ENCODE measurements around the gene PPP6R3. TPM values are rescaled to one million over a fixed set of nuclear protein-coding genes. Genes with fewer than 3 reads are reported as not detected.

Gene PPP6R3
- total RNA-seq, 1 experiment from 2014 or later, result 153 TPM

DNA sequence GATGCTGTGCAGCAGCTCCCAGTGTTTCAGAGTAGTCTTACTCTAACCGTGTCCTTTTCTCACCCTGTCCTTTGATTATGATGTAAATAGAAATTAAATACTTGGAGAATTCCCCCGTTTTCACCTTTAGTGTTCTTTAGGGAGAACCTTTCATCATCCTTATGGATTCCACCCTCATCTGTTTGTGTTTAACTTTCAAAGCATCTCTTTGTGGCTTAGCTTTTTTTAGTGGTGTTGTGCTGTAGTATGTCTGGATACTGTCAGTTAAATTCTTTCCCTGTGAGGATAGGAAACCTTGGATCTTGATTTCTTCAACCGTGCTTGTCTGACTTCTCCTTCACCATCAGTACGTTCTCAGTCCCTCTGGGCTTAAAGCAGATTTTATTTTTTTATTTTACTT, 48.5 kb downstream of the PPP6R3 start:
- CTCF ChIA-PET, result no interaction called here
- POLR2A ChIA-PET (ENCODE audit: low non-redundant PET), result interaction anchor here (0.6 kb wide), 1 partner anchor 53 kb away, joined by 3 read pairs; no protein-coding TSS in a partner anchor
- Histone ChIP-seq H3K9me3 (ENCODE audit: low read depth, low read length, poor library complexity, severe bottlenecking) (no peaks in the 10 kb centered on the region), H3K27me3 (replicated peaks; ENCODE audit: insufficient read depth, low read depth, low read length, poor library complexity) (no peaks in the 10 kb centered on the region), H3K36me3 (ENCODE audit: insufficient read depth, low read length, poor library complexity, severe bottlenecking) (no peaks in the 10 kb centered on the region), H3K4me1 (ENCODE audit: insufficient read depth, low read length, poor library complexity, severe bottlenecking) (peaks cover 15% of the 10 kb centered on the region), H3K27ac (ENCODE audit: low read depth, low read length, poor library complexity, severe bottlenecking) (no peak overlapping the region), H3K4me3 (ENCODE audit: low read depth, low read length, poor library complexity, severe bottlenecking) (no peak overlapping the region)
- intact Hi-C loops (cut with micrococcal nuclease; ENCODE audit: unreplicated experiment), result no loop called here
- no peak for DNase-seq (ENCODE audit: low spot score)
- no TSS peak for BruUV-seq (replicated peaks)
- TF ChIP-seq, protein P1, sequence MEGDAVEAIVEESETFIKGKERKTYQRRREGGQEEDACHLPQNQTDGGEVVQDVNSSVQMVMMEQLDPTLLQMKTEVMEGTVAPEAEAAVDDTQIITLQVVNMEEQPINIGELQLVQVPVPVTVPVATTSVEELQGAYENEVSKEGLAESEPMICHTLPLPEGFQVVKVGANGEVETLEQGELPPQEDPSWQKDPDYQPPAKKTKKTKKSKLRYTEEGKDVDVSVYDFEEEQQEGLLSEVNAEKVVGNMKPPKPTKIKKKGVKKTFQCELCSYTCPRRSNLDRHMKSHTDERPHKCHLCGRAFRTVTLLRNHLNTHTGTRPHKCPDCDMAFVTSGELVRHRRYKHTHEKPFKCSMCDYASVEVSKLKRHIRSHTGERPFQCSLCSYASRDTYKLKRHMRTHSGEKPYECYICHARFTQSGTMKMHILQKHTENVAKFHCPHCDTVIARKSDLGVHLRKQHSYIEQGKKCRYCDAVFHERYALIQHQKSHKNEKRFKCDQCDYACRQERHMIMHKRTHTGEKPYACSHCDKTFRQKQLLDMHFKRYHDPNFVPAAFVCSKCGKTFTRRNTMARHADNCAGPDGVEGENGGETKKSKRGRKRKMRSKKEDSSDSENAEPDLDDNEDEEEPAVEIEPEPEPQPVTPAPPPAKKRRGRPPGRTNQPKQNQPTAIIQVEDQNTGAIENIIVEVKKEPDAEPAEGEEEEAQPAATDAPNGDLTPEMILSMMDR (conservative IDR thresholded peaks at IDR 0.05; ENCODE audit: low read depth, low read length), result no peak
- TF ChIP-seq EZH2 (IDR thresholded peaks at IDR 0.05; ENCODE audit: borderline replicate concordance, low read depth, low read length, poor library complexity, severe bottlenecking), result no peak

DNA sequence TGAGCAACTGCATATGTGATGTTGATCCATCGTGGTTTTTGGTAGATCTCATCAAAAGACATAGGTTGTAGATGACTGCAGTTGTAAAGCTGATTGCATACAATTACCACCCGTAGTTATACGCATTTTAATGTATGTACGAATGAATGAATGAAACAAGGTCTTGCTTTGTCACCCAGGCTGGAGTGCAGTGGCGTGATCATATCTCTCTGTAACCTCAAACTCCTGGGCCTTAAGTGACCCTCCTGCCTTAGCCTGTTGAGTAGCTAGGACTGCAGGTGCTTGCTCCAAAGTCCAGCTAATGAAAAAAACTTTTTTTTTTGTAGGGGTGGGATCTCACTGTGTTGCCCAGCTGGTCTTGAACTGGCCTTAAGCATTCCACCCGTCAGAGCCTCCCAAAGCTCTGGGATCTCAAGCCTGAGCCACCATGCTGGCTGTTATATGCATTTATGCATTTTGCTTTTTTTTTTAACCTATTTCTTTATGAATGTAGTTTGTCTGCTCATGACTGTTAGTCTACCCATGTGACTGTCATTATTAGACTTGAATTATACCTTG, 53.5 kb downstream of the PPP6R3 start:
- peaks cover 12% of the 10 kb centered on the region for H3K36me3 ChIP-seq (ENCODE audit: insufficient read depth, low read length, poor library complexity, severe bottlenecking)
- H3K4me1 ChIP-seq (ENCODE audit: insufficient read depth, low read length, poor library complexity, severe bottlenecking), result no peaks in the 10 kb centered on the region
- ChIA-PET POLR2A (ENCODE audit: low non-redundant PET) (no interaction called here), CTCF (no interaction called here)
- no peak overlapping the region for H3K27ac ChIP-seq (ENCODE audit: low read depth, low read length, poor library complexity, severe bottlenecking)
- H3K27me3 ChIP-seq (replicated peaks; ENCODE audit: insufficient read depth, low read depth, low read length, poor library complexity), result no peaks in the 10 kb centered on the region
- TF ChIP-seq, protein P1 (conservative IDR thresholded peaks at IDR 0.05; ENCODE audit: low read depth, low read length), result no peak
- no peak for TF ChIP-seq EZH2 (IDR thresholded peaks at IDR 0.05; ENCODE audit: borderline replicate concordance, low read depth, low read length, poor library complexity, severe bottlenecking)
- no TSS peak for BruUV-seq (replicated peaks)
- DNase-seq (ENCODE audit: low spot score), result no peak
- intact Hi-C loops (cut with micrococcal nuclease; ENCODE audit: unreplicated experiment), result no loop called here
- no peak overlapping the region for H3K4me3 ChIP-seq (ENCODE audit: low read depth, low read length, poor library complexity, severe bottlenecking)
- no peaks in the 10 kb centered on the region for H3K9me3 ChIP-seq (ENCODE audit: low read depth, low read length, poor library complexity, severe bottlenecking)

DNA sequence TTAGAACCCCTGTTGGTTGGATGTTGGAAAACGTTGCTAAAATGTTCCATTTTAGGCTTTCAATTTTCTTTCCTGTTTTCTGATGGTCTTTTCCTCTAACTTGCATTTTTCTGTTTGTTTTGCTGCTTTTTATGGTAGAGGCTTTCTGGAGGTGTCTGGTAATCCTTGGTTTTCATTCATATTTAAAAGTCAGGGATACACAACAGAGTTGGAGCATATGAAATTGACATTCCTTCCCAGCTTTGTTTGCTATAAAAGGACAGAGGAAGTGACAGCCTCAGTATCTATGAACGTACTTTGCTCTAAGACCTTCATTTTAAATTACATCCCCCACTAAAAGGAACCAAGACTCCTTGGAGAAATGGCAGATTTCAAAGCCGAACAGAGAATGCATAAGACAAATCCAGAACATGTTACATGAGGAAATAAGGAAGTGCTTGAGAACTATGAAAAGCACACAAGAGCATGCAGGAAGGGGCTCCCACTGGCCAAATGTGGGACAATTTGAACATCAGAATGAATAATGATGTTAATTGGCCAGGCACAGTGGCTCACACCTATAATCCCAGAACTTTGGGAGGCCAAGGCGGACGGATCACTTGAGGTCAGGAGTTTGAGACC, 56.7 kb downstream of the PPP6R3 start:
- H3K4me1 ChIP-seq (ENCODE audit: insufficient read depth, low read length, poor library complexity, severe bottlenecking), result no peaks in the 10 kb centered on the region
- CTCF ChIA-PET, result interaction anchor here (0.6 kb wide), 1 partner anchor 66 kb away, joined by 3 read pairs; no protein-coding TSS in a partner anchor
- POLR2A ChIA-PET (ENCODE audit: low non-redundant PET), result no interaction called here

More for the DNA sequence above, 56.7 kb downstream of the PPP6R3 start:
- no peak overlapping the region for H3K27ac ChIP-seq (ENCODE audit: low read depth, low read length, poor library complexity, severe bottlenecking)
- H3K27me3 ChIP-seq (replicated peaks; ENCODE audit: insufficient read depth, low read depth, low read length, poor library complexity), result no peaks in the 10 kb centered on the region
- TF ChIP-seq EZH2 (IDR thresholded peaks at IDR 0.05; ENCODE audit: borderline replicate concordance, low read depth, low read length, poor library complexity, severe bottlenecking), result no peak
- TF ChIP-seq, protein P1 (conservative IDR thresholded peaks at IDR 0.05; ENCODE audit: low read depth, low read length), result no peak
- no peaks in the 10 kb centered on the region for H3K9me3 ChIP-seq (ENCODE audit: low read depth, low read length, poor library complexity, severe bottlenecking)
- intact Hi-C loops (cut with micrococcal nuclease; ENCODE audit: unreplicated experiment), result no loop called here
- no peak overlapping the region for H3K4me3 ChIP-seq (ENCODE audit: low read depth, low read length, poor library complexity, severe bottlenecking)
- DNase-seq (ENCODE audit: low spot score), result no peak
- H3K36me3 ChIP-seq (ENCODE audit: insufficient read depth, low read length, poor library complexity, severe bottlenecking), result peaks cover 41% of the 10 kb centered on the region
- no TSS peak for BruUV-seq (replicated peaks)
